H1 (cell line): ENCODE measurements around the gene DPY19L3. TPM values are rescaled to one million over a fixed set of nuclear protein-coding genes. Genes with fewer than 3 reads are reported as not detected.

ENCODE experiments used
- CTCF ChIA-PET: fragments of 300-600 bp; sonication (Branson Sonifier 250); formaldehyde crosslinking; loops from one replicate; lab custom pipeline; 2021; ENCODE audit not compliant: partially characterized antibody; lab: Charles Lee
- POLR2A ChIA-PET: fragments of 300-600 bp; sonication (Branson Sonifier 250); formaldehyde crosslinking; loops from one replicate; lab custom pipeline; 2021; ENCODE audit warnings: inconsistent platforms; ENCODE audit not compliant: partially characterized antibody; lab: Charles Lee
- DNase-seq, 2 experiments: peaks; one replicate each; pipeline versions ENCODE4 v3.0.0 to v3.0.0-alpha.2; 2010 to 2022; ENCODE audit warnings: low spot score in 2 of 2, low read depth in 1 of 2, mixed read lengths in 1 of 2
- FAIRE-seq: peaks from 2 replicates; lab custom pipeline; 2011; peaks lifted over from hg19 to GRCh38; lab: Jason Lieb, UNC
- H2AFZ ChIP-seq: 2 replicates; pipeline ENCODE4 v1.8.1; 2012; ENCODE audit warnings: low read length, inconsistent platforms
- H2AK5ac ChIP-seq: 2 replicates; pipeline ENCODE4 v1.6.1; 2013; ENCODE audit warnings: low read depth, low read length
- H2BK120ac ChIP-seq: replicated peaks from 2 replicates; pipeline ENCODE3; 2013; ENCODE audit warnings: low read depth, low read length, inconsistent platforms
- H2BK12ac ChIP-seq: 2 replicates; pipeline ENCODE4 v1.6.1; 2013; ENCODE audit warnings: low read depth, low read length
- H2BK15ac ChIP-seq: 2 replicates; pipeline ENCODE4 v1.6.1; 2013; ENCODE audit warnings: low read length
- H2BK20ac ChIP-seq: 2 replicates; pipeline ENCODE4 v1.6.1; 2013; ENCODE audit warnings: low read length
- H2BK5ac ChIP-seq: 2 replicates; pipeline ENCODE4 v1.6.1; 2013; ENCODE audit warnings: low read depth, low read length
- H3K14ac ChIP-seq: 2 replicates; pipeline ENCODE4 v1.6.1; 2013; ENCODE audit warnings: inconsistent platforms; ENCODE audit not compliant: insufficient read length
- H3K18ac ChIP-seq: 2 replicates; pipeline ENCODE4 v1.6.1; 2013; ENCODE audit warnings: low read length; ENCODE audit errors: extremely low read depth
- H3K23ac ChIP-seq: 2 replicates; pipeline ENCODE4 v1.6.1; 2013; ENCODE audit warnings: inconsistent platforms; ENCODE audit not compliant: insufficient read length
- H3K23me2 ChIP-seq: 2 replicates; pipeline ENCODE4 v1.6.1; 2013; ENCODE audit warnings: low read depth, low read length
- H3K27ac ChIP-seq: 2 replicates; pipeline ENCODE4 v1.6.1; 2011; ENCODE audit warnings: low read depth, low read length, inconsistent platforms
- H3K27me3 ChIP-seq, 4 experiments: replicated peaks in 1 of 4; 1 replicate in 1 of 4; 2 replicates in 3 of 4; pipeline versions ENCODE4 v1.6.1 to v1.8.1; 2011 to 2013; ENCODE audit warnings: low read length in 3 of 4, mild to moderate bottlenecking in 3 of 4, inconsistent platforms in 2 of 4, mixed read lengths in 2 of 4, moderate library complexity in 1 of 4; ENCODE audit not compliant: control insufficient read depth in 3 of 4, insufficient read depth in 3 of 4; ENCODE audit errors: extremely low read depth in 1 of 4
- H3K36me3 ChIP-seq, 4 experiments: 2 replicates each; pipeline versions ENCODE4 v1.6.1 to v1.8.1; 2011 to 2013; ENCODE audit warnings: mild to moderate bottlenecking in 4 of 4, low read length in 3 of 4, moderate library complexity in 2 of 4, control low read depth in 1 of 4, inconsistent platforms in 1 of 4; ENCODE audit not compliant: insufficient read depth in 4 of 4, control insufficient read depth in 2 of 4
- H3K4ac ChIP-seq: replicated peaks from 2 replicates; pipeline ENCODE3; 2013; ENCODE audit warnings: low read length, low read depth, mixed read lengths, inconsistent platforms; ENCODE audit not compliant: insufficient read length
- H3K4me1 ChIP-seq, 4 experiments: replicated peaks in 1 of 4; 1 replicate in 1 of 4; 2 replicates in 3 of 4; pipeline versions ENCODE4 v1.6.1 to v1.8.1; 2011 to 2013; ENCODE audit warnings: low read length in 3 of 4, inconsistent platforms in 2 of 4, mixed read lengths in 1 of 4; ENCODE audit not compliant: insufficient read depth in 4 of 4, control insufficient read depth in 3 of 4
- H3K4me2 ChIP-seq, 2 experiments: 2 replicates each; pipeline versions ENCODE4 v1.6.1 to v1.8.1; 2011 to 2013; ENCODE audit warnings: low read depth in 2 of 2, low read length in 2 of 2, control low read depth in 1 of 2, inconsistent platforms in 1 of 2, mild to moderate bottlenecking in 1 of 2; ENCODE audit not compliant: insufficient read depth in 1 of 2
- H3K4me3 ChIP-seq, 4 experiments: fragments of 200-600, 300-600 bp in 1 of 4; sonication (generic), shearing (Covaris generic), sonication (Bioruptor Twin) in 1 of 4; 2 replicates each; pipeline versions ENCODE4 v1.5.1 to v1.8.1; 2011 to 2016; ENCODE audit warnings: low read length in 4 of 4, low read depth in 3 of 4, control low read depth in 2 of 4, inconsistent platforms in 2 of 4, mild to moderate bottlenecking in 2 of 4, mixed read lengths in 1 of 4, moderate library complexity in 1 of 4; ENCODE audit not compliant: insufficient read depth in 2 of 4; ENCODE audit errors: extremely low read depth in 1 of 4
- H3K56ac ChIP-seq: replicated peaks from 2 replicates; pipeline ENCODE3; 2013; ENCODE audit warnings: low read depth, mild to moderate bottlenecking, mixed read lengths, low read length, inconsistent platforms; ENCODE audit not compliant: insufficient read length
- H3K79me1 ChIP-seq: 2 replicates; pipeline ENCODE4 v1.6.1; 2013; ENCODE audit warnings: low read depth, low read length, control low read depth
- H3K79me2 ChIP-seq, 2 experiments: 2 replicates each; pipeline versions ENCODE4 v1.6.1 to v1.8.1; 2012 to 2013; ENCODE audit warnings: low read length in 2 of 2, mild to moderate bottlenecking in 2 of 2, inconsistent platforms in 1 of 2; ENCODE audit not compliant: insufficient read depth in 2 of 2, control insufficient read depth in 1 of 2
- H3K9ac ChIP-seq, 4 experiments: replicated peaks in 1 of 4; 1 replicate in 1 of 4; 2 replicates in 3 of 4; pipeline versions ENCODE4 v1.6.1 to v1.8.1; 2011 to 2013; ENCODE audit warnings: low read depth in 3 of 4, low read length in 3 of 4, control low read depth in 2 of 4, mild to moderate bottlenecking in 2 of 4, moderate library complexity in 2 of 4, inconsistent platforms in 1 of 4; ENCODE audit errors: extremely low read depth in 1 of 4
- H3K9me3 ChIP-seq, 2 experiments: 2 replicates each; pipeline versions ENCODE4 v1.6.1 to v1.8.1; 2012 to 2013; ENCODE audit warnings: mild to moderate bottlenecking in 2 of 2, moderate library complexity in 2 of 2, control low read depth in 1 of 2, inconsistent platforms in 1 of 2, low read depth in 1 of 2, low read length in 1 of 2, mixed read lengths in 1 of 2; ENCODE audit not compliant: insufficient read depth in 2 of 2
- H4K20me1 ChIP-seq, 2 experiments: replicated peaks in 1 of 2; 2 replicates each; pipeline versions ENCODE3 to v1.8.1; 2011 to 2013; ENCODE audit warnings: inconsistent platforms in 2 of 2, low read length in 2 of 2, mild to moderate bottlenecking in 1 of 2; ENCODE audit not compliant: insufficient read depth in 2 of 2, control insufficient read depth in 1 of 2
- H4K5ac ChIP-seq: 2 replicates; pipeline ENCODE4 v1.6.1; 2013; ENCODE audit warnings: low read length, low read depth, mixed read lengths, inconsistent platforms; ENCODE audit not compliant: insufficient read length
- H4K8ac ChIP-seq: 2 replicates; pipeline ENCODE4 v1.8.0; 2013; ENCODE audit warnings: mild to moderate bottlenecking, moderate library complexity, low read length, inconsistent platforms; ENCODE audit not compliant: insufficient read depth; ENCODE audit errors: extremely low read depth
- H4K91ac ChIP-seq: replicated peaks from 2 replicates; pipeline ENCODE3; 2013; ENCODE audit warnings: low read length, mixed read lengths, inconsistent platforms; ENCODE audit not compliant: insufficient read length
- BACH1 ChIP-seq: IDR thresholded peaks from 2 replicates; pipeline ENCODE4 v1.6.1; 2012; ENCODE audit warnings: low read length, improper control_type of control experiment
- CHD1 ChIP-seq: IDR thresholded peaks from 2 replicates; pipeline ENCODE4 v1.6.1; 2012; ENCODE audit warnings: low read depth, low read length, improper control_type of control experiment
- CHD2 ChIP-seq: IDR thresholded peaks from 2 replicates; pipeline ENCODE4 v1.6.1; 2012; ENCODE audit warnings: low read length, improper control_type of control experiment
- EP300 ChIP-seq, 2 experiments: IDR thresholded peaks; 1 replicate in 1 of 2; 2 replicates in 1 of 2; pipeline ENCODE4 v1.6.1; 2011 to 2012; ENCODE audit warnings: low read depth in 2 of 2, low read length in 2 of 2, mild to moderate bottlenecking in 2 of 2, borderline replicate concordance in 1 of 2, inconsistent platforms in 1 of 2, moderate library complexity in 1 of 2
- EZH2 ChIP-seq: fragments of 200-600 bp; sonication (generic); IDR thresholded peaks from 2 replicates; pipeline ENCODE4 v1.7.1; 2012; ENCODE audit warnings: low read depth, mild to moderate bottlenecking, moderate library complexity, low read length, inconsistent platforms; ENCODE audit not compliant: severe bottlenecking
- KDM1A ChIP-seq: fragments of 200-600, 300-600 bp; sonication (generic); IDR thresholded peaks from 2 replicates; pipeline ENCODE4 v1.7.1; 2016; ENCODE audit warnings: mild to moderate bottlenecking, low read length, borderline replicate concordance
- MAFK ChIP-seq: IDR thresholded peaks from 2 replicates; pipeline ENCODE4 v1.6.1; 2012; ENCODE audit warnings: low read depth, mild to moderate bottlenecking, improper control_type of control experiment, low read length
- PHF8 ChIP-seq: fragments of 200-600 bp; sonication (generic); conservative IDR thresholded peaks from 2 replicates; pipeline ENCODE4 v1.7.1; 2012; ENCODE audit warnings: low read depth, mild to moderate bottlenecking, inconsistent platforms, low read length, moderate library complexity
- POLR2AphosphoS5 ChIP-seq: IDR thresholded peaks from 2 replicates; pipeline ENCODE4 v1.6.1; 2011; ENCODE audit warnings: low read depth, low read length
- RAD21 ChIP-seq, 2 experiments: IDR thresholded peaks in 1 of 2; conservative IDR thresholded peaks in 1 of 2; 2 replicates each; pipeline ENCODE4 v1.6.1; 2011; ENCODE audit warnings: low read depth in 2 of 2, low read length in 2 of 2, improper control_type of control experiment in 1 of 2, inconsistent platforms in 1 of 2, mild to moderate bottlenecking in 1 of 2, moderate library complexity in 1 of 2
- RBBP5 ChIP-seq: IDR thresholded peaks from 2 replicates; pipeline ENCODE4 v1.7.1; 2012; ENCODE audit warnings: low read depth, mild to moderate bottlenecking, inconsistent platforms, low read length, moderate library complexity, borderline replicate concordance
- RFX5 ChIP-seq: IDR thresholded peaks from 2 replicates; pipeline ENCODE4 v1.6.1; 2011; ENCODE audit warnings: low read depth, low read length, improper control_type of control experiment, borderline replicate concordance
- RXRA ChIP-seq: IDR thresholded peaks from 2 replicates; pipeline ENCODE4 v1.6.1; 2011; ENCODE audit warnings: low read depth, mild to moderate bottlenecking, low read length, moderate library complexity; ENCODE audit not compliant: insufficient read depth
- SIRT6 ChIP-seq: IDR thresholded peaks from one replicate; pipeline ENCODE4 v1.7.1; 2012; ENCODE audit warnings: low read length, inconsistent platforms
- SUZ12 ChIP-seq: fragments of 200-600 bp; sonication (generic); IDR thresholded peaks from 2 replicates; pipeline ENCODE4 v1.6.1; 2012; ENCODE audit warnings: mild to moderate bottlenecking, inconsistent platforms, low read length, moderate library complexity, mixed read lengths
- WGBS, 2 experiments: shearing (Covaris generic) in 1 of 2; methylation state at CpG; one replicate each; pipeline versions ENCODE4 v1.1.6 to v1.1.7; 2013 to 2015; ENCODE audit warnings: low lambda C conversion rate in 2 of 2, mixed read lengths in 2 of 2, inconsistent platforms in 1 of 2, low coverage in 1 of 2, missing lambda C conversion rate in 1 of 2; ENCODE audit not compliant: insufficient replicate concordance in 2 of 2, insufficient coverage in 1 of 2, insufficient read length in 1 of 2; ENCODE audit errors: extremely low coverage in 1 of 2, missing lambda C conversion rate in 1 of 2; 5-methylcytosine and 5-hydroxymethylcytosine counted together
- polyA plus RNA-seq, 7 experiments: library from polyadenylated mRNA; depleted of rRNA in 3 of 7; stranded (reverse) in 5 of 7; unstranded in 2 of 7; fragments of >200 nt in 5 of 7; fragments of 200-250 nt in 2 of 7; gene quantifications; 1 replicate in 5 of 7; 2 replicates in 1 of 7; 4 replicates in 1 of 7; pipeline versions ENCODE4 v1.2.1 to v1.2.3, GENCODE V29; 2011 to 2013; ENCODE audit warnings: missing spikeins in 2 of 7, mixed read lengths in 2 of 7
- total RNA-seq: library from RNA; stranded (reverse); fragmentation: NEBNext Ultra II Directional; extraction: Animal tissue kit (Norgen Biotek cat#: 25700); gene quantifications from 2 replicates; pipeline ENCODE4 v1.2.1, GENCODE V29; 2021

DPY19L3 gene
- total and polyA plus RNA-seq, 2 of the 8 experiments (the other 6 are each of a cell fraction or from before 2014, with no cell fraction given), result 35.3 to 60.2 TPM

GRCh38 chr19:32427536-32427935, 22.0 kb downstream of the DPY19L3 start:
- Histone ChIP-seq H2BK15ac (no peak overlapping the region), H3K4me1 (no peaks in the 10 kb centered on the region), H3K4me2 (no peak overlapping the region), H3K23me2 (no peaks in the 10 kb centered on the region), H3K27ac (no peak overlapping the region), H4K5ac (no peak overlapping the region), H4K20me1 (no peaks in the 10 kb centered on the region), H4K8ac (no peak overlapping the region), H2BK20ac (no peak overlapping the region), H3K27me3 (no peaks in the 10 kb centered on the region), H3K4me3 (no peak overlapping the region), H3K18ac (no peak overlapping the region), H3K36me3 (peaks cover 0 to 6% (median 3%) of the 10 kb centered on the region in 4 experiments; a peak in 2 of 8 replicates), H4K91ac (no peak overlapping the region), H3K9me3 (no peaks in the 10 kb centered on the region), H3K9ac (no peak overlapping the region), H3K79me2 (peaks cover 0 to 9% of the 10 kb centered on the region in 2 experiments; a peak in 1 of 4 replicates), H2BK12ac (no peak overlapping the region), H3K56ac (no peak overlapping the region), H2AK5ac (no peak overlapping the region), H2BK120ac (no peak overlapping the region), H3K14ac (no peak overlapping the region), H2AFZ (no peak overlapping the region), H3K23ac (no peak overlapping the region), H3K79me1 (peaks cover 3% of the 10 kb centered on the region), H3K4ac (no peak overlapping the region), H2BK5ac (no peak overlapping the region)
- ChIA-PET CTCF (no interaction called here), POLR2A (no interaction called here)
- no peak for FAIRE-seq
- 93% methylated on average over 3 of the region's 3 CpGs; no CpG with 5 or more reads in 1 of the 2 experiments for WGBS, 2 experiments
- DNase-seq, result no peak
- TF ChIP-seq EZH2 (no peak), MAFK (no peak), CHD2 (no peak), POLR2AphosphoS5 (no peak), RBBP5 (no peak), RAD21 (IDR thresholded peaks at IDR 0.05 in 1 of 2, conservative IDR thresholded peaks at IDR 0.05 in 1 of 2; ENCODE audit: low read depth in 2 of 2, low read length in 2 of 2) (no peak), RFX5 (no peak), CHD1 (no peak), SIRT6 (no peak), PHF8 (no peak), BACH1 (no peak), EP300 (IDR thresholded peaks at IDR 0.05; ENCODE audit: borderline replicate concordance in 1 of 2, low read depth in 2 of 2, low read length in 2 of 2) (no peak), KDM1A (no peak), SUZ12 (no peak), RXRA (no peak)
